CD14-positive monocyte (primary cell): ENCODE measurements around the gene HK3. TPM values are rescaled to one million over a fixed set of nuclear protein-coding genes. Genes with fewer than 3 reads are reported as not detected.
A peak's percentile ranks its signal among the peaks of the same experiment; 100 is the strongest.

ENCODE experiments used
- DNase-seq, 3 donors: peaks; one replicate each; pipeline ENCODE4 v3.0.0-alpha.2; 2011 to 2022
- H2AFZ ChIP-seq: 2 replicates; pipeline ENCODE4 v1.6.0; 2012; ENCODE audit warnings: mild to moderate bottlenecking, low read depth, low read length, inconsistent platforms; ENCODE audit not compliant: insufficient read depth, poor library complexity, severe bottlenecking
- H3K27ac ChIP-seq, 2 donors: 1 replicate in 1 of 2; 2 replicates in 1 of 2; pipeline ENCODE4 v1.5.1; 2012 to 2013; ENCODE audit warnings: low read length in 2 of 2, control low read depth in 1 of 2, inconsistent platforms in 1 of 2, low read depth in 1 of 2, mild to moderate bottlenecking in 1 of 2
- H3K27me3 ChIP-seq, 2 donors: one replicate each; pipeline versions ENCODE4 v1.6.0 to v1.6.1; 2011 to 2013; ENCODE audit warnings: low read length in 2 of 2; ENCODE audit not compliant: control insufficient read depth in 2 of 2, insufficient read depth in 2 of 2
- H3K36me3 ChIP-seq, 2 donors: replicated peaks in 1 of 2; 1 replicate in 1 of 2; 2 replicates in 1 of 2; pipeline versions ENCODE4 v1.5.1 to v1.6.1; 2012 to 2013; ENCODE audit warnings: low read length in 2 of 2, control low read depth in 1 of 2, inconsistent platforms in 1 of 2, mild to moderate bottlenecking in 1 of 2; ENCODE audit not compliant: insufficient read depth in 2 of 2, control insufficient read depth in 1 of 2
- H3K4me1 ChIP-seq, 2 donors: 1 replicate in 1 of 2; 2 replicates in 1 of 2; pipeline versions ENCODE4 v1.5.1 to v1.6.1; 2012 to 2013; ENCODE audit warnings: low read length in 2 of 2, control low read depth in 1 of 2, inconsistent platforms in 1 of 2, mild to moderate bottlenecking in 1 of 2, moderate library complexity in 1 of 2; ENCODE audit not compliant: insufficient read depth in 2 of 2, control insufficient read depth in 1 of 2
- H3K4me2 ChIP-seq: replicated peaks from 2 replicates; pipeline ENCODE3; 2012; ENCODE audit warnings: low read length, moderate library complexity, mild to moderate bottlenecking; ENCODE audit not compliant: poor library complexity, severe bottlenecking; ENCODE audit errors: extremely low read depth
- H3K4me3 ChIP-seq, 3 experiments: fragments of 200-600 bp in 1 of 3; sonication (generic) in 1 of 3; replicated peaks in 1 of 3; 1 replicate in 2 of 3; 2 replicates in 1 of 3; pipeline ENCODE4 v1.5.1; 2011 to 2013; ENCODE audit warnings: low read length in 3 of 3, mild to moderate bottlenecking in 3 of 3, control low read depth in 2 of 3, low read depth in 2 of 3, inconsistent platforms in 1 of 3, moderate library complexity in 1 of 3
- H3K79me2 ChIP-seq: 2 replicates; pipeline ENCODE4 v1.6.0; 2012; ENCODE audit warnings: mild to moderate bottlenecking, control low read depth, inconsistent platforms, low read length, moderate library complexity; ENCODE audit not compliant: insufficient read depth
- H3K9ac ChIP-seq: 2 replicates; pipeline ENCODE4 v1.6.0; 2017; ENCODE audit warnings: low read length, mild to moderate bottlenecking; ENCODE audit not compliant: insufficient read depth, poor library complexity, severe bottlenecking
- H3K9me3 ChIP-seq, 2 donors: replicated peaks in 1 of 2; 1 replicate in 1 of 2; 2 replicates in 1 of 2; pipeline versions ENCODE4 v1.5.1 to v1.6.1; 2012 to 2013; ENCODE audit warnings: low read length in 2 of 2, control low read depth in 1 of 2; ENCODE audit not compliant: control insufficient read depth in 1 of 2, insufficient read depth in 1 of 2
- H4K20me1 ChIP-seq: 2 replicates; pipeline ENCODE4 v1.6.0; 2012; ENCODE audit warnings: mild to moderate bottlenecking, low read length, control low read depth, moderate library complexity; ENCODE audit not compliant: insufficient read depth
- H3K27ac Mint-ChIP-seq, 7 donors: one replicate each; pipeline ENCODE4 v1.8.0; 2020; ENCODE audit warnings: mild to moderate bottlenecking in 7 of 7, mixed read lengths in 7 of 7, moderate library complexity in 6 of 7, inconsistent platforms in 2 of 7
- H3K27me3 Mint-ChIP-seq, 3 donors: one replicate each; pipeline ENCODE4 v1.8.0; 2021 to 2022; ENCODE audit warnings: low read depth in 3 of 3, mild to moderate bottlenecking in 3 of 3, mixed read lengths in 3 of 3, moderate library complexity in 3 of 3, inconsistent platforms in 1 of 3
- H3K36me3 Mint-ChIP-seq, 2 donors: one replicate each; pipeline ENCODE4 v1.8.0; 2020; ENCODE audit warnings: mixed read lengths in 2 of 2, inconsistent platforms in 1 of 2, mild to moderate bottlenecking in 1 of 2
- H3K4me1 Mint-ChIP-seq: one replicate; pipeline ENCODE4 v1.8.0; 2020; ENCODE audit warnings: mild to moderate bottlenecking, mixed read lengths
- H3K4me3 Mint-ChIP-seq, 2 donors: one replicate each; pipeline ENCODE4 v1.8.0; 2020; ENCODE audit warnings: mild to moderate bottlenecking in 2 of 2, mixed read lengths in 2 of 2, moderate library complexity in 1 of 2
- H3K9me3 Mint-ChIP-seq, 7 donors: one replicate each; pipeline ENCODE4 v1.8.0; 2020 to 2022; ENCODE audit warnings: mixed read lengths in 7 of 7, mild to moderate bottlenecking in 6 of 7, moderate library complexity in 6 of 7, inconsistent platforms in 2 of 7
- CTCF ChIP-seq: fragments of 200-600 bp; IDR thresholded peaks from one replicate; pipeline ENCODE4 v1.8.0; 2022; ENCODE audit warnings: antibody characterized with exemption, mild to moderate bottlenecking
- WGBS: methylation state at CpG from one replicate; pipeline ENCODE4 v1.1.5; 2013; ENCODE audit warnings: missing lambda C conversion rate; ENCODE audit not compliant: insufficient coverage; 5-methylcytosine and 5-hydroxymethylcytosine counted together
- intact Hi-C, 2 donors: fragments of 100-400 bp; cut with micrococcal nuclease; formaldehyde crosslinking; loops; one replicate each; pipeline versions ENCODE4 v1.15.0 to v1.15.1; 2023
- polyA plus RNA-seq, 3 donors: library from polyadenylated mRNA; depleted of rRNA in 1 of 3; unstranded in 2 of 3; stranded (reverse) in 1 of 3; fragments of 300-500 nt in 2 of 3; fragments of >200 nt in 1 of 3; fragmentation: Illumina TruSeq in 2 of 3; gene quantifications; 1 replicate in 2 of 3; 2 replicates in 1 of 3; pipeline ENCODE4 v1.2.3, GENCODE V29; 2012 to 2021

HK3 gene
- polyA plus RNA-seq, 3 donors: 174 to 988 (median 204) TPM

GRCh38 chr5:176921714-176922113 lies 22.6 kb upstream of the HK3 start:
- H3K4me3 Mint-ChIP-seq: no peak overlapping the region
- intact Hi-C loops: no loop called here
- peaks cover 17% of the 10 kb centered on the region for H3K79me2 ChIP-seq
- H3K4me3 ChIP-seq: no peak overlapping the region
- H3K27me3 Mint-ChIP-seq: no peaks in the 10 kb centered on the region
- no peak for TF ChIP-seq CTCF
- no peaks in the 10 kb centered on the region for H3K4me1 Mint-ChIP-seq
- peak overlapping the region in 1 of 7 donors; percentile 41 for H3K27ac Mint-ChIP-seq
- H3K9ac ChIP-seq: no peak overlapping the region
- H3K9me3 Mint-ChIP-seq: peaks cover 0 to 3% (median 0%) of the 10 kb centered on the region in 7 donors
- H3K4me2 ChIP-seq: no peak overlapping the region
- no peaks in the 10 kb centered on the region for H3K4me1 ChIP-seq
- WGBS: 58% methylated on average over 2 of the region's 3 CpGs
- H4K20me1 ChIP-seq: peaks cover 47% of the 10 kb centered on the region
- H2AFZ ChIP-seq: no peak overlapping the region
- H3K27ac ChIP-seq: no peak overlapping the region
- peaks cover 23 to 86% of the 10 kb centered on the region in 2 donors for H3K36me3 ChIP-seq
- DNase-seq: no peak
- H3K27me3 ChIP-seq: no peaks in the 10 kb centered on the region
- H3K36me3 Mint-ChIP-seq: peaks cover 52 to 73% of the 10 kb centered on the region in 2 donors
- H3K9me3 ChIP-seq: no peaks in the 10 kb centered on the region

- 98% methylated on average over 5 of the region's 6 CpGs for WGBS
- no peak for TF ChIP-seq CTCF
- peaks cover 50 to 73% of the 10 kb centered on the region in 2 donors for H3K36me3 Mint-ChIP-seq
- no peaks in the 10 kb centered on the region for H3K4me1 Mint-ChIP-seq
- no peak for DNase-seq
- Histone ChIP-seq H4K20me1 (peaks cover 44% of the 10 kb centered on the region), H3K27me3 (no peaks in the 10 kb centered on the region), H3K4me3 (no peak overlapping the region), H3K36me3 (peaks cover 26 to 91% of the 10 kb centered on the region in 2 donors), H3K4me1 (no peaks in the 10 kb centered on the region), H3K4me2 (no peak overlapping the region), H2AFZ (no peak overlapping the region), H3K27ac (no peak overlapping the region), H3K79me2 (peaks cover 37% of the 10 kb centered on the region), H3K9ac (no peak overlapping the region), H3K9me3 (no peaks in the 10 kb centered on the region)
- no peaks in the 10 kb centered on the region for H3K27me3 Mint-ChIP-seq
- H3K4me3 Mint-ChIP-seq: no peak overlapping the region
- H3K9me3 Mint-ChIP-seq: peaks cover 0 to 3% (median 0%) of the 10 kb centered on the region in 7 donors
- no peak overlapping the region for H3K27ac Mint-ChIP-seq
- intact Hi-C loops: no loop called here
These were observed 19.5 kb upstream of the HK3 start for GRCh38 chr5:176918613-176919012.
